Chondrocyte (in vitro differentiated cells): ENCODE data around the gene COMMD10. TPM values are rescaled to one million over a fixed set of nuclear protein-coding genes. Genes with fewer than 3 reads are reported as not detected.
"Not testable (repeated sequence)": the region's sequence is repeated elsewhere in the genome, so short reads cannot be mapped to it uniquely, and the experiment has no call there.

Experiments
- DNase-seq: peaks from one replicate; pipeline ENCODE4 v3.0.0; 2021; ENCODE audit warnings: mixed read lengths, low spot score
- H3K27ac Mint-ChIP-seq: one replicate; pipeline ENCODE4 v1.8.0; 2021; ENCODE audit warnings: mild to moderate bottlenecking, moderate library complexity, mixed read lengths; ENCODE audit not compliant: unreplicated experiment
- H3K27me3 Mint-ChIP-seq: 2 replicates; pipeline ENCODE4 v1.8.0; 2021; ENCODE audit warnings: low read depth, mixed read lengths
- H3K36me3 Mint-ChIP-seq: 2 replicates; pipeline ENCODE4 v1.8.0; 2021; ENCODE audit warnings: low read depth, mixed read lengths
- H3K4me1 Mint-ChIP-seq: 2 replicates; pipeline ENCODE4 v1.8.0; 2021; ENCODE audit warnings: low read depth, mild to moderate bottlenecking, mixed read lengths
- H3K4me3 Mint-ChIP-seq: one replicate; pipeline ENCODE4 v1.8.0; 2021; ENCODE audit warnings: mild to moderate bottlenecking, moderate library complexity, mixed read lengths; ENCODE audit not compliant: unreplicated experiment
- H3K9me3 Mint-ChIP-seq: 2 replicates; pipeline ENCODE4 v1.8.0; 2021; ENCODE audit warnings: low read depth, mixed read lengths
- CTCF ChIP-seq: fragments of 200-600 bp; sonication (generic); IDR thresholded peaks from 2 replicates; pipeline ENCODE4 v1.5.0; 2021; ENCODE audit warnings: antibody characterized with exemption, mild to moderate bottlenecking, moderate library complexity
- total RNA-seq: library from RNA; stranded (reverse); gene quantifications from 3 replicates; pipeline ENCODE4 v1.2.1, GENCODE V29; 2021

COMMD10 gene
- total RNA-seq, 1 donor from 2014 or later = 18.6 TPM

GRCh38 chr5:116091416-116091815 is 6.6 kb downstream of the COMMD10 start:
- peaks cover 3% of the 10 kb centered on the region for H3K4me1 Mint-ChIP-seq
- H3K36me3 Mint-ChIP-seq = peaks cover 19% of the 10 kb centered on the region
- no peak for TF ChIP-seq CTCF
- H3K4me3 Mint-ChIP-seq = no peak overlapping the region
- no peak overlapping the region for H3K27ac Mint-ChIP-seq
- no peak for DNase-seq
- no peaks in the 10 kb centered on the region for H3K9me3 Mint-ChIP-seq
- no peaks in the 10 kb centered on the region for H3K27me3 Mint-ChIP-seq

- no peaks in the 10 kb centered on the region for H3K27me3 Mint-ChIP-seq
- H3K9me3 Mint-ChIP-seq = peaks cover 5% of the 10 kb centered on the region
- no peaks in the 10 kb centered on the region for H3K4me1 Mint-ChIP-seq
- no peak for DNase-seq
- no peak overlapping the region for H3K4me3 Mint-ChIP-seq
- peaks cover 27% of the 10 kb centered on the region for H3K36me3 Mint-ChIP-seq
- no peak for TF ChIP-seq CTCF
- H3K27ac Mint-ChIP-seq = no peak overlapping the region
These were observed 12.5 kb downstream of the COMMD10 start for GRCh38 chr5:116097301-116097700.

- TF ChIP-seq CTCF = no peak
- no peaks in the 10 kb centered on the region for H3K4me1 Mint-ChIP-seq
- H3K27ac Mint-ChIP-seq = no peak overlapping the region
- peaks cover 6% of the 10 kb centered on the region for H3K9me3 Mint-ChIP-seq
- peaks cover 25% of the 10 kb centered on the region for H3K36me3 Mint-ChIP-seq
- H3K4me3 Mint-ChIP-seq = no peak overlapping the region
- DNase-seq = no peak
- no peaks in the 10 kb centered on the region for H3K27me3 Mint-ChIP-seq
These were observed 14.2 kb downstream of the COMMD10 start for GRCh38 chr5:116098998-116099397.

GRCh38 chr5:116104941-116105340 is 20.1 kb downstream of the COMMD10 start:
- not testable (repeated sequence) for DNase-seq, H3K27ac Mint-ChIP-seq, H3K4me3 Mint-ChIP-seq, H3K4me1 Mint-ChIP-seq, H3K27me3 Mint-ChIP-seq
- H3K36me3 Mint-ChIP-seq = peaks cover 16% of the 10 kb centered on the region
- peaks cover 11% of the 10 kb centered on the region for H3K9me3 Mint-ChIP-seq

GRCh38 chr5:116115163-116115562 is 30.3 kb downstream of the COMMD10 start:
- H3K27ac Mint-ChIP-seq = no peak overlapping the region
- H3K27me3 Mint-ChIP-seq = no peaks in the 10 kb centered on the region
- DNase-seq = no peak
- no peak overlapping the region for H3K4me3 Mint-ChIP-seq
- peaks cover 25% of the 10 kb centered on the region for H3K9me3 Mint-ChIP-seq
- TF ChIP-seq CTCF = no peak
- no peaks in the 10 kb centered on the region for H3K4me1 Mint-ChIP-seq
- peaks cover 22% of the 10 kb centered on the region for H3K36me3 Mint-ChIP-seq

GRCh38 chr5:116130471-116130870 is 45.6 kb downstream of the COMMD10 start:
- H3K4me3 Mint-ChIP-seq = no peak overlapping the region
- peaks cover 5% of the 10 kb centered on the region for H3K36me3 Mint-ChIP-seq

More at GRCh38 chr5:116130471-116130870, 45.6 kb downstream of the COMMD10 start:
- no peak for DNase-seq
- H3K9me3 Mint-ChIP-seq = peaks cover 3% of the 10 kb centered on the region
- H3K27me3 Mint-ChIP-seq = no peaks in the 10 kb centered on the region
- peaks cover 7% of the 10 kb centered on the region for H3K4me1 Mint-ChIP-seq
- no peak overlapping the region for H3K27ac Mint-ChIP-seq
- no peak for TF ChIP-seq CTCF
